A549 (cell line): ENCODE data around the gene CFAP157.

ENCODE experiments used
- MAFK ChIP-seq: fragments of 450-650 bp; IDR thresholded peaks from 2 replicates; pipeline ENCODE4 v1.6.1; 2014; ENCODE audit not compliant: partially characterized antibody
- RAD21 ChIP-seq, 2 experiments: fragments of >200 bp in 1 of 2; sonication (Bioruptor Twin) in 1 of 2; formaldehyde crosslinking in 1 of 2; IDR thresholded peaks in 1 of 2; conservative IDR thresholded peaks in 1 of 2; 2 replicates in 1 of 2; 3 replicates in 1 of 2; pipeline ENCODE4 v1.6.1; 2012 to 2018; ENCODE audit warnings: inconsistent platforms in 1 of 2
- SMC3 ChIP-seq: fragments of >200 bp; sonication (Bioruptor Twin); formaldehyde crosslinking; IDR thresholded peaks from 3 replicates; pipeline ENCODE4 v1.6.1; 2018; ENCODE audit warnings: inconsistent platforms
- TF ChIP-seq, protein P1 (sequence below): fragments of >200 bp; sonication (Bioruptor Twin); formaldehyde crosslinking; IDR thresholded peaks from 3 replicates; pipeline ENCODE4 v1.5.1; 2016
- TF ChIP-seq, protein P2 (sequence below): fragments of 450-650 bp; IDR thresholded peaks from 2 replicates; pipeline ENCODE4 v1.6.1; 2014; ENCODE audit warnings: antibody characterized with exemption
- TF ChIP-seq, protein P3 (sequence below): IDR thresholded peaks from 2 replicates; pipeline ENCODE4 v1.6.1; 2012; ENCODE audit warnings: low read depth, borderline replicate concordance

DNA sequence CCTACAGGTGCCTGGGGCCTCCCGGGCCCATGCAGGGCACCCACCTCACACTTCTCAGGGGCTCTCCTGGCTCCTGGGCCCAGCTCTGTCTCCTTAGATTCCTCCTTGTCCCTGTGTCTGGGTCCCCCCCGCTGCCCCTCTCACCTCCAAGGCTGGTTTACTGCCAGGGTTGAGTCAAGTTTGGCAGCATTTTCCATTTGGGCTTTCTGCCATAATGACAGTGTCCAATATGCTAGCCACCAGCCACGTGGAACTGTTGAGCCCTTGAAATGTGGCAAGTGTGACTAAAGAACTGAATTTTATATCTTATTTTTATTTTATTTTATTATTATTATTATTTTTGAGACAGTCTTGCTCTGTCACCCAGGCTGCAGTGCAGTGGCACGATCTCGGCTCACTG, 11.0 kb downstream of the CFAP157 start:
- TF ChIP-seq, protein P1, sequence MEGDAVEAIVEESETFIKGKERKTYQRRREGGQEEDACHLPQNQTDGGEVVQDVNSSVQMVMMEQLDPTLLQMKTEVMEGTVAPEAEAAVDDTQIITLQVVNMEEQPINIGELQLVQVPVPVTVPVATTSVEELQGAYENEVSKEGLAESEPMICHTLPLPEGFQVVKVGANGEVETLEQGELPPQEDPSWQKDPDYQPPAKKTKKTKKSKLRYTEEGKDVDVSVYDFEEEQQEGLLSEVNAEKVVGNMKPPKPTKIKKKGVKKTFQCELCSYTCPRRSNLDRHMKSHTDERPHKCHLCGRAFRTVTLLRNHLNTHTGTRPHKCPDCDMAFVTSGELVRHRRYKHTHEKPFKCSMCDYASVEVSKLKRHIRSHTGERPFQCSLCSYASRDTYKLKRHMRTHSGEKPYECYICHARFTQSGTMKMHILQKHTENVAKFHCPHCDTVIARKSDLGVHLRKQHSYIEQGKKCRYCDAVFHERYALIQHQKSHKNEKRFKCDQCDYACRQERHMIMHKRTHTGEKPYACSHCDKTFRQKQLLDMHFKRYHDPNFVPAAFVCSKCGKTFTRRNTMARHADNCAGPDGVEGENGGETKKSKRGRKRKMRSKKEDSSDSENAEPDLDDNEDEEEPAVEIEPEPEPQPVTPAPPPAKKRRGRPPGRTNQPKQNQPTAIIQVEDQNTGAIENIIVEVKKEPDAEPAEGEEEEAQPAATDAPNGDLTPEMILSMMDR, result no peak
- TF ChIP-seq MAFK, result no peak
- no peak for TF ChIP-seq SMC3
- TF ChIP-seq, protein P2, sequence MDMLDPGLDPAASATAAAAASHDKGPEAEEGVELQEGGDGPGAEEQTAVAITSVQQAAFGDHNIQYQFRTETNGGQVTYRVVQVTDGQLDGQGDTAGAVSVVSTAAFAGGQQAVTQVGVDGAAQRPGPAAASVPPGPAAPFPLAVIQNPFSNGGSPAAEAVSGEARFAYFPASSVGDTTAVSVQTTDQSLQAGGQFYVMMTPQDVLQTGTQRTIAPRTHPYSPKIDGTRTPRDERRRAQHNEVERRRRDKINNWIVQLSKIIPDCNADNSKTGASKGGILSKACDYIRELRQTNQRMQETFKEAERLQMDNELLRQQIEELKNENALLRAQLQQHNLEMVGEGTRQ, result no peak
- TF ChIP-seq, protein P3, sequence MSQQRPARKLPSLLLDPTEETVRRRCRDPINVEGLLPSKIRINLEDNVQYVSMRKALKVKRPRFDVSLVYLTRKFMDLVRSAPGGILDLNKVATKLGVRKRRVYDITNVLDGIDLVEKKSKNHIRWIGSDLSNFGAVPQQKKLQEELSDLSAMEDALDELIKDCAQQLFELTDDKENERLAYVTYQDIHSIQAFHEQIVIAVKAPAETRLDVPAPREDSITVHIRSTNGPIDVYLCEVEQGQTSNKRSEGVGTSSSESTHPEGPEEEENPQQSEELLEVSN, result no peak
- no peak for TF ChIP-seq RAD21 (conservative IDR thresholded peaks at IDR 0.05 in 1 of 2, IDR thresholded peaks at IDR 0.05 in 1 of 2)
